GM21367 (cell line): Measurements from ENCODE around the gene ARRDC4.

ENCODE experiments used
- ATAC-seq: cut with Tn5 transposase; IDR thresholded peaks from one replicate; pipeline ENCODE4 v1.9.1; 2021; ENCODE audit not compliant: unreplicated experiment

ARRDC4 gene

GRCh38 chr15:97960364-97961066 is at the start of gene ARRDC4:
ARRDC4 (plus strand) TSS chr15:97960703; CDS start chr15:97960862, 159 bp downstream.
- ATAC-seq: peak; percentile 94

GRCh38 chr15:97914711-97915110 is 45.8 kb upstream of the ARRDC4 start:
- no peak for ATAC-seq

GRCh38 chr15:97915261-97915660 is 45.2 kb upstream of the ARRDC4 start:
- ATAC-seq: no peak

- no peak for ATAC-seq
These were observed 39.1 kb upstream of the ARRDC4 start for GRCh38 chr15:97921296-97921865.

GRCh38 chr15:97929456-97930229 is 30.9 kb upstream of the ARRDC4 start:
- ATAC-seq: no peak

- no peak for ATAC-seq
These were observed 30.3 kb upstream of the ARRDC4 start for GRCh38 chr15:97930230-97930629.

GRCh38 chr15:97931314-97931713 is 29.2 kb upstream of the ARRDC4 start:
- ATAC-seq: no peak

- ATAC-seq: no peak
These were observed 26.9 kb upstream of the ARRDC4 start for GRCh38 chr15:97933589-97933988.

- ATAC-seq: no peak
These were observed 19.5 kb upstream of the ARRDC4 start for GRCh38 chr15:97940993-97941392.

GRCh38 chr15:97941572-97941971 is 18.9 kb upstream of the ARRDC4 start:
- no peak for ATAC-seq

- no peak for ATAC-seq
These were observed 15.8 kb upstream of the ARRDC4 start for GRCh38 chr15:97944724-97945123.

- no peak for ATAC-seq
These were observed 12.8 kb upstream of the ARRDC4 start for GRCh38 chr15:97947465-97948260.

GRCh38 chr15:97953254-97953653 is 7.2 kb upstream of the ARRDC4 start:
- no peak for ATAC-seq

- ATAC-seq: no peak
These were observed 6.8 kb upstream of the ARRDC4 start for GRCh38 chr15:97953748-97954147.

- no peak for ATAC-seq
These were observed 5.5 kb upstream of the ARRDC4 start for GRCh38 chr15:97955035-97955434.

GRCh38 chr15:97955529-97955928 is 5.0 kb upstream of the ARRDC4 start:
- ATAC-seq: no peak

GRCh38 chr15:97959724-97960363 is 659 bp upstream of the ARRDC4 start:
- ATAC-seq: no peak

GRCh38 chr15:97961067-97961954 is 808 bp downstream of the ARRDC4 start:
- ATAC-seq: no peak

- no peak for ATAC-seq
These were observed 1.8 kb downstream of the ARRDC4 start for GRCh38 chr15:97962263-97962662.

- no peak for ATAC-seq
These were observed 3.3 kb downstream of the ARRDC4 start for GRCh38 chr15:97963779-97964178.
